ENCODE data around the gene COL26A1. TPM values are rescaled to one million over a fixed set of nuclear protein-coding genes. Genes with fewer than 3 reads are reported as not detected.
"Not testable (repeated sequence)": the region's sequence is repeated elsewhere in the genome, so short reads cannot be mapped to it uniquely, and the experiment has no call there.

COL26A1 gene
- total RNA-seq, 2 donors from 2014 or later, result 3.8 to 10.3 TPM

DNA sequence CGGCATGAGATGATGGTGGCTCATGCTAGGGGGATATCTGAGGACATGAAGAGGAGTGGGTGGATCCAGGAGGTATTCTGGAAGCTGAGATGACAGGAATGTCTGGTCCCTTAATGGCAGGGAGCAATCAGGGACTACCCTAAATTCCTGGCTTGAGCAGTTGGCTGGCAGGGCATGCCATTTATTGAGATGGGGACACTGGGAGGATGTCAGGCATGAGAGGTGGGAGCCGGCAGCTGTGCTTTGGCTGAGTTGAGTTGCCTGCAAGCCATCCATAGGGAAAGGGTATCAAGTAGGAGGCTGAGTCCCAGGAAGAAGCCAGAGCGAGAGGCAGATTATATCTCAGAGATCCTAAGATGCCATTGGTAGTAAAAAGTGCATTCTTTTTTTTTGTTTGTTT lies 69.6 kb downstream of the COL26A1 start:
- Histone ChIP-seq H3K27me3 (replicated peaks; ENCODE audit: insufficient read depth) (no peaks in the 10 kb centered on the region), H3K9me3 (no peaks in the 10 kb centered on the region), H3K36me3 (no peaks in the 10 kb centered on the region), H3K4me3 (no peak overlapping the region), H3K27ac (no peak overlapping the region), H3K4me1 (replicated peaks) (no peaks in the 10 kb centered on the region)
- DNase-seq (ENCODE audit: low spot score), result no peak
- TF ChIP-seq, protein P1, sequence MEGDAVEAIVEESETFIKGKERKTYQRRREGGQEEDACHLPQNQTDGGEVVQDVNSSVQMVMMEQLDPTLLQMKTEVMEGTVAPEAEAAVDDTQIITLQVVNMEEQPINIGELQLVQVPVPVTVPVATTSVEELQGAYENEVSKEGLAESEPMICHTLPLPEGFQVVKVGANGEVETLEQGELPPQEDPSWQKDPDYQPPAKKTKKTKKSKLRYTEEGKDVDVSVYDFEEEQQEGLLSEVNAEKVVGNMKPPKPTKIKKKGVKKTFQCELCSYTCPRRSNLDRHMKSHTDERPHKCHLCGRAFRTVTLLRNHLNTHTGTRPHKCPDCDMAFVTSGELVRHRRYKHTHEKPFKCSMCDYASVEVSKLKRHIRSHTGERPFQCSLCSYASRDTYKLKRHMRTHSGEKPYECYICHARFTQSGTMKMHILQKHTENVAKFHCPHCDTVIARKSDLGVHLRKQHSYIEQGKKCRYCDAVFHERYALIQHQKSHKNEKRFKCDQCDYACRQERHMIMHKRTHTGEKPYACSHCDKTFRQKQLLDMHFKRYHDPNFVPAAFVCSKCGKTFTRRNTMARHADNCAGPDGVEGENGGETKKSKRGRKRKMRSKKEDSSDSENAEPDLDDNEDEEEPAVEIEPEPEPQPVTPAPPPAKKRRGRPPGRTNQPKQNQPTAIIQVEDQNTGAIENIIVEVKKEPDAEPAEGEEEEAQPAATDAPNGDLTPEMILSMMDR (IDR thresholded peaks at IDR 0.05), result no peak
- TF ChIP-seq POLR2A (IDR thresholded peaks at IDR 0.05), result no peak
- TF ChIP-seq POLR2AphosphoS5 (IDR thresholded peaks at IDR 0.05), result no peak
- intact Hi-C loops (cut with DNase I), result no loop called here
- 79% methylated on average over 3 of the region's 3 CpGs for WGBS

DNA sequence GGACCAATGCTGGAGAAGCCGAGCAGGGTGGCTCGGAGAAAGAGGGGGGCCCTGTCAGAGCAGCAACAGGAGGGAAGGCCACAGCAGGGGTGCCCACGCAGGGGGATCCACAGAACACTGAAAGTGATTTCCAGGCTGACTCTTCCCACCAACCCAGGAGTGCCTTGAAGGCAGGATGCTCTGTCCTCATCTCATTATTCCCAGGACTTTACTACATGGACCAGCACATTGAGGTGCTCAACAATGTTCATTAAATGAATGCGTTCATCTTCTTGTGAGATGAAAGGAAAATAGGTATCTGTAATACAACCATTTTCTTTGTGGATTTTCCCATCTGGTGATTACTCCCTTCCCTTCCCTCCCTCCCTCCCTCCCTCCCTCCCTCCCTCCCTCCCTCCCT lies 71.0 kb downstream of the COL26A1 start:
- TF ChIP-seq POLR2AphosphoS5 (IDR thresholded peaks at IDR 0.05) (no peak), POLR2A (IDR thresholded peaks at IDR 0.05) (no peak)
- TF ChIP-seq, protein P1 (IDR thresholded peaks at IDR 0.05), result no peak
- no peaks in the 10 kb centered on the region for H3K27me3 ChIP-seq (replicated peaks; ENCODE audit: insufficient read depth)
- intact Hi-C loops (cut with DNase I), result no loop called here
- DNase-seq (ENCODE audit: low spot score), result no peak
- H3K9me3 ChIP-seq, result no peaks in the 10 kb centered on the region
- WGBS, result 87% methylated on average over 4 of the region's 4 CpGs
- H3K4me1 ChIP-seq (replicated peaks), result no peaks in the 10 kb centered on the region
- H3K36me3 ChIP-seq, result no peaks in the 10 kb centered on the region
- no peak overlapping the region for H3K27ac ChIP-seq
- no peak overlapping the region for H3K4me3 ChIP-seq

DNA sequence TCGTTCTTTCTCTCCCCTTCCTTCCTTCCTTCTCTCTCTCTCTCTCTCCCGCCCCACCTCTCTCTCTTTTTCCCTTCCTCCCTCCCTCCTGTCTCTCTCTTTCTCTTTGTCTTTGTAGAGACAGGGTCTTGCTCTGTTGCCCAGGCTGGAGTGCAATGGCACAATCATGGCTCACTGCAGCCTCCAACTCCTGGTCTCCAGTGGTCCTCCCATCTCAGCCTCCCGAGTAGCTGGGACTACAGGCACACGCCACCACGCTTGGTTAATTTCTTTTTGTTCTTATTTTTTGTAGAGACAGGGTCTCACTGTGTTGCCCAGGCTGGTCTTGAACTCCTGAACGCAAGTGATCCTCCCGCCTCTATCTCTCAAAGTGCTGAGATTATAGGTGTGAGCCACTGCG lies 71.5 kb downstream of the COL26A1 start:
- H3K36me3 ChIP-seq; H3K27ac ChIP-seq; H3K4me1 ChIP-seq (replicated peaks); intact Hi-C loops (cut with DNase I); H3K4me3 ChIP-seq; DNase-seq (ENCODE audit: low spot score); H3K27me3 ChIP-seq (replicated peaks; ENCODE audit: insufficient read depth); H3K9me3 ChIP-seq: not testable (repeated sequence)
- 93% methylated on average over 8 of the region's 8 CpGs for WGBS

DNA sequence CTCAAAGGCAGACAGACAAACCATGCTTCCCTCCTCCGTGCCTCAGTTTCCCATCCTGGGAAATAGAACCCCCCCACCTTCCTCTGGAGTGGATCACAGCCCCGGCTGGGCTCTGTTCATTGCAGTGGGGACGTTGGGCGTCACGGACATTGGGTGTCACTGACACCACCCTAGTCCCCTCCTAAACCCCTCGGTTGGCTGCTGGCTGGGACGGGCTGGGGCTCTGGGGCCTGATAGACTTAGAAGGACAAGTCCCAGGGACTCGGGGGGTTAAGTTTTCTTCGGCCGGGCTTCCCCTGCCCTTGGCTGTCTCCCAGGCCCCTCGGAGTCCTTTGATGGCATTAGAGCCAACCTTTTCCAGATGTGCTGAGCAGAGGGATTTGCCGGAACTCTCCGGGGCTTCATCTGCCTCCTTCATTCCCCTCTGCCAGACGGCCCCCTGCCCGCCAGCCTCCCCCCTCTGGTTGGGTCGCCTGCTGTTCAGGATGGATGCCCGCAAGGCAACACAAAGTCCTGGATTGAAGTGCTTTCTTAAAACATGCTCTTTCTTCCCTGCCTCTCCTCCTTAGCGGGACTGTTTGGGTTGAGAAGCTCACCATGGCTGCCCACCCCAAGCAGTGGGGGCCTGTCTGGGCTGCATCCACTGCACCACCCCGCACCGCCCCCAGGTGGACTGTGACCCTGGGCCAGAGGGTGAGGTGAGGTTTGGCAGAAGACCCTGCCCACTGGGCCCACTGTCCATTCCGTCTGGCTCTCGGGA lies 73.0 kb downstream of the COL26A1 start:
- Histone ChIP-seq H3K36me3 (no peaks in the 10 kb centered on the region), H3K27ac (no peak overlapping the region), H3K4me1 (replicated peaks) (no peaks in the 10 kb centered on the region), H3K9me3 (no peaks in the 10 kb centered on the region), H3K4me3 (no peak overlapping the region), H3K27me3 (replicated peaks; ENCODE audit: insufficient read depth) (no peaks in the 10 kb centered on the region)
- WGBS, result 45% methylated on average over 22 of the region's 22 CpGs
- TF ChIP-seq, protein P1 (IDR thresholded peaks at IDR 0.05), result no peak
- no peak for TF ChIP-seq POLR2AphosphoS5 (IDR thresholded peaks at IDR 0.05)
- TF ChIP-seq POLR2A (IDR thresholded peaks at IDR 0.05), result no peak
- intact Hi-C loops (cut with DNase I), result no loop called here
- no peak for DNase-seq (ENCODE audit: low spot score)

DNA sequence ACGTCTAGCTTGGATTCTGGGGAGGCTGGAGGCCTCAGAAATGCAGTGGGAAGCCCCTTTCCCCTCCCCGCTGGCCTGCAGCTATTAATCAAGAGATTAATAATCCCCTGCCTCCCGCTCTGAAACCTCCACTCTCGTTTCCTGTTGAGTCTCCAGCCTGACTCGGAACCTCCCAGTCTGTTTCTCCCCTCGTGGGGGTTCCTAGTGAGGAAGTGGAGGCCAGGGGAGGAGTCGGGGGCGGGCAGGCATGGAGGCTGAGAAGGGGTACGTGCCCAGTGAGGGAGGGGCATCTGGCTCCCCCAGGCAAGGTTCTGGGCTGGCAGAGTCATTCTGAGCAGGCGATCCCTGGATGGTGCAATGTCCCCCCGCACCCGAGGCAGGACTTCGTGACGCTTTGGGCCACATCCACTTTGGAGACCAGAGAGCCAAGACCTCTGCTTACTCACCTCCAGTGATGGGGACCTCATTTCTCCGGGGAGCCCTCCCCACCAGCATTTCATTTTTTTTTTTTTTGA lies 73.6 kb downstream of the COL26A1 start:
- DNase-seq (ENCODE audit: low spot score), result no peak
- intact Hi-C loops (cut with DNase I), result no loop called here
- Histone ChIP-seq H3K36me3 (no peaks in the 10 kb centered on the region), H3K27ac (no peak overlapping the region), H3K9me3 (no peaks in the 10 kb centered on the region), H3K27me3 (replicated peaks; ENCODE audit: insufficient read depth) (no peaks in the 10 kb centered on the region), H3K4me3 (no peak overlapping the region), H3K4me1 (replicated peaks) (no peaks in the 10 kb centered on the region)
- WGBS, result 60% methylated on average over 15 of the region's 15 CpGs
- TF ChIP-seq POLR2AphosphoS5 (IDR thresholded peaks at IDR 0.05), result no peak
- no peak for TF ChIP-seq POLR2A (IDR thresholded peaks at IDR 0.05)
- TF ChIP-seq, protein P1 (IDR thresholded peaks at IDR 0.05), result no peak
